ENCODE measurements around the gene PIEZO2. TPM values are rescaled to one million over a fixed set of nuclear protein-coding genes. Genes with fewer than 3 reads are reported as not detected.

PIEZO2 gene
- total RNA-seq, 3 donors from 2014 or later (not counting 1 experiment from before 2014, with no cell fraction given) = not detected

- DNase-seq = no peak
- Histone ChIP-seq H3K9me3 (ENCODE audit: control insufficient read depth, insufficient read depth, low read length) (no peaks in the 10 kb centered on the region), H3K4me3 (ENCODE audit: low read length) (no peak overlapping the region), H3K4me1 (ENCODE audit: control insufficient read depth, insufficient read depth, low read length) (no peaks in the 10 kb centered on the region), H3K27ac (ENCODE audit: low read length) (no peak overlapping the region), H3K36me3 (ENCODE audit: control insufficient read depth, insufficient read depth, low read length) (no peaks in the 10 kb centered on the region), H3K27me3 (ENCODE audit: control insufficient read depth, insufficient read depth, low read length) (no peaks in the 10 kb centered on the region)
- Mint-ChIP-seq H3K4me1 (no peaks in the 10 kb centered on the region), H3K9me3 (no peaks in the 10 kb centered on the region), H3K4me3 (no peak overlapping the region), H3K36me3 (no peaks in the 10 kb centered on the region), H3K27ac (no peak overlapping the region), H3K27me3 (ENCODE audit: low read depth in 2 of 2) (peaks cover 3 to 7% of the 10 kb centered on the region in 2 donors)
- 72% methylated on average over 8 of the region's 11 CpGs for WGBS (ENCODE audit: insufficient coverage)
- TF ChIP-seq CTCF (IDR thresholded peaks at IDR 0.05) = no peak
- intact Hi-C loops (cut with micrococcal nuclease) = no loop called here
- no peak for ATAC-seq
Observed at GRCh38 chr18:10852385-10853303, 296.7 kb downstream of the PIEZO2 start.

- intact Hi-C loops (cut with micrococcal nuclease) = no loop called here
- DNase-seq = peak in 1 of 2 donors; percentile 43
- no peaks in the 10 kb centered on the region for H3K36me3 Mint-ChIP-seq
- H3K27ac ChIP-seq (ENCODE audit: low read length) = no peak overlapping the region
- H3K27ac Mint-ChIP-seq = no peak overlapping the region
- H3K4me1 Mint-ChIP-seq = no peaks in the 10 kb centered on the region
- no peaks in the 10 kb centered on the region for H3K4me1 ChIP-seq (ENCODE audit: control insufficient read depth, insufficient read depth, low read length)
- ATAC-seq = no peak
- H3K27me3 Mint-ChIP-seq (ENCODE audit: low read depth in 2 of 2) = peaks cover 3 to 7% of the 10 kb centered on the region in 2 donors
- no peaks in the 10 kb centered on the region for H3K9me3 ChIP-seq (ENCODE audit: control insufficient read depth, insufficient read depth, low read length)
- 0% methylated on average over 1 of the region's 3 CpGs for WGBS (ENCODE audit: insufficient coverage)
- H3K4me3 Mint-ChIP-seq = no peak overlapping the region
- H3K4me3 ChIP-seq (ENCODE audit: low read length) = no peak overlapping the region
- no peaks in the 10 kb centered on the region for H3K27me3 ChIP-seq (ENCODE audit: control insufficient read depth, insufficient read depth, low read length)
- peak; percentile 57 for TF ChIP-seq CTCF (IDR thresholded peaks at IDR 0.05)
- no peaks in the 10 kb centered on the region for H3K9me3 Mint-ChIP-seq
- H3K36me3 ChIP-seq (ENCODE audit: control insufficient read depth, insufficient read depth, low read length) = no peaks in the 10 kb centered on the region
Observed at GRCh38 chr18:10851824-10852319, 297.5 kb downstream of the PIEZO2 start.

GRCh38 chr18:10850840-10851239 lies 298.5 kb downstream of the PIEZO2 start:
- no peaks in the 10 kb centered on the region for H3K36me3 Mint-ChIP-seq
- ATAC-seq = no peak

More at GRCh38 chr18:10850840-10851239, 298.5 kb downstream of the PIEZO2 start:
- peaks cover 3 to 7% of the 10 kb centered on the region in 2 donors for H3K27me3 Mint-ChIP-seq (ENCODE audit: low read depth in 2 of 2)
- H3K36me3 ChIP-seq (ENCODE audit: control insufficient read depth, insufficient read depth, low read length) = no peaks in the 10 kb centered on the region
- H3K4me1 ChIP-seq (ENCODE audit: control insufficient read depth, insufficient read depth, low read length) = no peaks in the 10 kb centered on the region
- no peak overlapping the region for H3K4me3 Mint-ChIP-seq
- WGBS (ENCODE audit: insufficient coverage) = no CpG with 5 or more reads among the region's 1 CpG
- H3K27me3 ChIP-seq (ENCODE audit: control insufficient read depth, insufficient read depth, low read length) = no peaks in the 10 kb centered on the region
- intact Hi-C loops (cut with micrococcal nuclease) = no loop called here
- H3K9me3 ChIP-seq (ENCODE audit: control insufficient read depth, insufficient read depth, low read length) = no peaks in the 10 kb centered on the region
- no peaks in the 10 kb centered on the region for H3K4me1 Mint-ChIP-seq
- no peaks in the 10 kb centered on the region for H3K9me3 Mint-ChIP-seq
- H3K27ac Mint-ChIP-seq = no peak overlapping the region
- H3K27ac ChIP-seq (ENCODE audit: low read length) = no peak overlapping the region
- H3K4me3 ChIP-seq (ENCODE audit: low read length) = no peak overlapping the region
- DNase-seq = no peak
- TF ChIP-seq CTCF (IDR thresholded peaks at IDR 0.05) = no peak
